K562 (cell line): ENCODE measurements around the gene MTOR. TPM values are rescaled to one million over a fixed set of nuclear protein-coding genes. Genes with fewer than 3 reads are reported as not detected.

Source experiments
- ARNT ChIP-seq, 2 experiments: fragments of 450-650 bp; IDR thresholded peaks; 2 replicates each; pipeline ENCODE4 v1.6.1; 2016; ENCODE audit warnings: mild to moderate bottlenecking in 1 of 2
- ASH1L ChIP-seq: fragments of 450-650 bp; IDR thresholded peaks from 2 replicates; pipeline ENCODE4 v1.6.1; 2018; ENCODE audit warnings: borderline replicate concordance, mild to moderate bottlenecking, low read depth; ENCODE audit not compliant: partially characterized antibody
- ETV6 ChIP-seq, 3 experiments: fragments of 150-350 bp in 1 of 3; sonication (generic) in 1 of 3; formaldehyde crosslinking in 1 of 3; IDR thresholded peaks; 2 replicates each; pipeline versions ENCODE4 v1.6.1 to v1.8.0; 2014 to 2022; ENCODE audit warnings: borderline replicate concordance in 2 of 3, low read depth in 2 of 3, antibody characterized with exemption in 1 of 3, low read length in 1 of 3, mild to moderate bottlenecking in 1 of 3, missing genetic modification reagents in 1 of 3
- HLTF ChIP-seq: fragments of 450-650 bp; IDR thresholded peaks from 2 replicates; pipeline ENCODE4 v1.6.1; 2016
- PCBP1 ChIP-seq: fragments of 200-400 bp; formaldehyde crosslinking; IDR thresholded peaks from 2 replicates; pipeline ENCODE4 v1.6.1; 2018; ENCODE audit warnings: mild to moderate bottlenecking, low read depth, low read length; ENCODE audit not compliant: poor library complexity, severe bottlenecking
- PHTF2 ChIP-seq: fragments of 250-450 bp; sonication (Bioruptor Pico); IDR thresholded peaks from 2 replicates; pipeline ENCODE4 v1.5.0; 2021; ENCODE audit warnings: mild to moderate bottlenecking
- POLR2A ChIP-seq: fragments of 450-650 bp; conservative IDR thresholded peaks from 2 replicates; pipeline ENCODE4 v1.6.1; 2016
- POLR2AphosphoS2 ChIP-seq: IDR thresholded peaks from 2 replicates; pipeline ENCODE4 v1.6.1; 2012; ENCODE audit warnings: low read length, improper control_type of control experiment
- RBM25 ChIP-seq: fragments of 200-400 bp; formaldehyde crosslinking; IDR thresholded peaks from 2 replicates; pipeline ENCODE4 v1.6.1; 2018; ENCODE audit warnings: low read length, low read depth, moderate library complexity; ENCODE audit not compliant: severe bottlenecking
- SIX5 ChIP-seq, 2 experiments: IDR thresholded peaks; 2 replicates each; pipeline ENCODE4 v1.6.1; 2011; ENCODE audit warnings: low read length in 2 of 2, borderline replicate concordance in 1 of 2, low read depth in 1 of 2, mild to moderate bottlenecking in 1 of 2, moderate library complexity in 1 of 2; ENCODE audit not compliant: insufficient read depth in 1 of 2
- SRSF9 ChIP-seq: fragments of 200-400 bp; formaldehyde crosslinking; IDR thresholded peaks from 2 replicates; pipeline ENCODE4 v1.6.1; 2017; ENCODE audit warnings: low read depth, low read length, borderline replicate concordance
- TCF7 ChIP-seq: sonication (generic); IDR thresholded peaks from 2 replicates; pipeline ENCODE4 v1.6.1; 2016; ENCODE audit warnings: antibody characterized with exemption, borderline replicate concordance
- ZNF146 ChIP-seq: IDR thresholded peaks from one replicate; pipeline ENCODE4 v1.6.1; 2018; ENCODE audit warnings: missing compliant biosample characterization; ENCODE audit not compliant: unreplicated experiment
- polyA plus RNA-seq, 8 experiments: library from polyadenylated mRNA; depleted of rRNA in 4 of 8; stranded (reverse) in 5 of 8; unstranded in 3 of 8; fragments of >200 nt; fragmentation: Nextera tagmentation in 2 of 8; fragmentation: Illumina TruSeq in 1 of 8; extraction: Ambion mirVana in 2 of 8; extraction: Trizol in 1 of 8; gene quantifications; 2 replicates each; pipeline versions ENCODE4 v1.2.1 to v1.2.3, GENCODE V29; 2011 to 2014; ENCODE audit warnings: inconsistent platforms in 1 of 8, missing spikeins in 1 of 8
- total RNA-seq, 7 experiments: library from RNA; depleted of rRNA in 6 of 7; stranded (reverse); fragments of >200 nt in 6 of 7; fragmentation: Illumina TruSeq in 2 of 7; extraction: Trizol in 2 of 7; gene quantifications; 2 replicates each; pipeline versions ENCODE4 v1.2.1 to v1.2.3, GENCODE V29; 2011 to 2021; ENCODE audit warnings: low replicate concordance in 1 of 7
- TF ChIP-seq, protein P1 (sequence below): sonication (generic); formaldehyde crosslinking; IDR thresholded peaks from 2 replicates; pipeline ENCODE4 v1.8.1; 2023; ENCODE audit warnings: mild to moderate bottlenecking, missing genetic modification reagents
- TF ChIP-seq, protein P2 (sequence below), 2 experiments: fragments of 450-650 bp; IDR thresholded peaks; 2 replicates each; pipeline ENCODE4 v1.6.1; 2016; ENCODE audit warnings: mild to moderate bottlenecking in 2 of 2, borderline replicate concordance in 1 of 2, low read depth in 1 of 2, moderate library complexity in 1 of 2

The MTOR gene
- total and polyA plus RNA-seq, 9 of the 15 experiments (the other 6 are each of a cell fraction or from before 2014, with no cell fraction given), result 11.4 to 71.4 (median 52.2) TPM

DNA sequence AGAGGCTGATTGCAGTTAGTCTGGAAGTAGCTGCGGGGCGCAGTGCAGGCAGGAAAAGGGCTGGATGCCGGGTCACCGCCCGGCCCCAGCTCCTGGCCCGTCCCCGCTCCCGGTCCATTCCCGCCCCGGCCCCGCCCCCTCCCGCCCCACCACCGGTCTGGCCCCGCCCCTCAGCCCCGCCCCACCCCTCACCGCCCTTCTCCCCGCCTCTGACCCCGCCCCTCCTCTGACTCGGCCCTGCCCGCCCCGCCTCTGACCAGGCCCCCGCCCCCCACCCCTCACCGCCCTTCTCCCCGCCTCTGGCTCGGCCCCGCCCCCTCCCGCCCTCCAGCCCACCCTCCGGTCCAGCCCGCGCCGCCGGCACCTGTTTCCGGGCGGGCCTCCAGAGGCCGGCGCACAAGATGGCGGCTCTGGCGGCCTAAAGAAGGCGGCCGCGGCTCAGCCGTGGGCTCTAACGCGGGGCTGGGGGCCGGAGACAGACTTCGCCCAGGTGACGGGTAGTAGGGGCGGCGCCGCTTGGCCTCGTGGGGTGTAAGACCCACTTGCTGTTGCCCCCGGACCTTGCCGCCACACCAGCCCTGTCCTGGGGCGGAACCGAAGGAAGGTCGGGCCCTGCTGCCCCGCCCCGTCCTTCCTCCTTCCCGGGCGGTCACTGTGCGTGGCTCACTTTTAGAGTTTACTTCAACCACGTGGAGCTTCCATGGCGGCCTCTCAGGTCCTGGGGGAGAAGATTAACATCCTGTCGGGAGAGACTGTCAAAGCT, 10.7 kb upstream of the MTOR start, which contains the start of gene UBIAD1 (continued):
- TF ChIP-seq ETV6 (IDR thresholded peaks at IDR 0.05; ENCODE audit: borderline replicate concordance in 1 of 2, low read depth in 2 of 2, low read length in 1 of 2) (no peak), ETV6 (CRISPR knock-in tag; IDR thresholded peaks at IDR 0.05; ENCODE audit: borderline replicate concordance) (no peak), ZNF146 (CRISPR knock-in tag) (no peak), POLR2AphosphoS2 (no peak), SRSF9 (no peak), PHTF2 (CRISPR knock-in tag) (no peak), RBM25 (no peak), POLR2A (peak; percentile 97), ASH1L (no peak), HLTF (no peak; the same call in 1 of the 2 replicates), TCF7 (no peak), ARNT (IDR thresholded peaks at IDR 0.05) (no peak), SIX5 (IDR thresholded peaks at IDR 0.05; ENCODE audit: borderline replicate concordance in 1 of 2, insufficient read depth in 1 of 2, low read depth in 1 of 2, low read length in 2 of 2) (peak in 1 of 2 experiments; percentile 13; a peak in 1 of 4 replicates), PCBP1 (peak; percentile 87)
- TF ChIP-seq, protein P1, sequence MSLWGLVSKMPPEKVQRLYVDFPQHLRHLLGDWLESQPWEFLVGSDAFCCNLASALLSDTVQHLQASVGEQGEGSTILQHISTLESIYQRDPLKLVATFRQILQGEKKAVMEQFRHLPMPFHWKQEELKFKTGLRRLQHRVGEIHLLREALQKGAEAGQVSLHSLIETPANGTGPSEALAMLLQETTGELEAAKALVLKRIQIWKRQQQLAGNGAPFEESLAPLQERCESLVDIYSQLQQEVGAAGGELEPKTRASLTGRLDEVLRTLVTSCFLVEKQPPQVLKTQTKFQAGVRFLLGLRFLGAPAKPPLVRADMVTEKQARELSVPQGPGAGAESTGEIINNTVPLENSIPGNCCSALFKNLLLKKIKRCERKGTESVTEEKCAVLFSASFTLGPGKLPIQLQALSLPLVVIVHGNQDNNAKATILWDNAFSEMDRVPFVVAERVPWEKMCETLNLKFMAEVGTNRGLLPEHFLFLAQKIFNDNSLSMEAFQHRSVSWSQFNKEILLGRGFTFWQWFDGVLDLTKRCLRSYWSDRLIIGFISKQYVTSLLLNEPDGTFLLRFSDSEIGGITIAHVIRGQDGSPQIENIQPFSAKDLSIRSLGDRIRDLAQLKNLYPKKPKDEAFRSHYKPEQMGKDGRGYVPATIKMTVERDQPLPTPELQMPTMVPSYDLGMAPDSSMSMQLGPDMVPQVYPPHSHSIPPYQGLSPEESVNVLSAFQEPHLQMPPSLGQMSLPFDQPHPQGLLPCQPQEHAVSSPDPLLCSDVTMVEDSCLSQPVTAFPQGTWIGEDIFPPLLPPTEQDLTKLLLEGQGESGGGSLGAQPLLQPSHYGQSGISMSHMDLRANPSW (CRISPR knock-in tag), result 0 out of 2 replicates have a peak, but pooled peaks have one; percentile 67
- TF ChIP-seq, protein P2, sequence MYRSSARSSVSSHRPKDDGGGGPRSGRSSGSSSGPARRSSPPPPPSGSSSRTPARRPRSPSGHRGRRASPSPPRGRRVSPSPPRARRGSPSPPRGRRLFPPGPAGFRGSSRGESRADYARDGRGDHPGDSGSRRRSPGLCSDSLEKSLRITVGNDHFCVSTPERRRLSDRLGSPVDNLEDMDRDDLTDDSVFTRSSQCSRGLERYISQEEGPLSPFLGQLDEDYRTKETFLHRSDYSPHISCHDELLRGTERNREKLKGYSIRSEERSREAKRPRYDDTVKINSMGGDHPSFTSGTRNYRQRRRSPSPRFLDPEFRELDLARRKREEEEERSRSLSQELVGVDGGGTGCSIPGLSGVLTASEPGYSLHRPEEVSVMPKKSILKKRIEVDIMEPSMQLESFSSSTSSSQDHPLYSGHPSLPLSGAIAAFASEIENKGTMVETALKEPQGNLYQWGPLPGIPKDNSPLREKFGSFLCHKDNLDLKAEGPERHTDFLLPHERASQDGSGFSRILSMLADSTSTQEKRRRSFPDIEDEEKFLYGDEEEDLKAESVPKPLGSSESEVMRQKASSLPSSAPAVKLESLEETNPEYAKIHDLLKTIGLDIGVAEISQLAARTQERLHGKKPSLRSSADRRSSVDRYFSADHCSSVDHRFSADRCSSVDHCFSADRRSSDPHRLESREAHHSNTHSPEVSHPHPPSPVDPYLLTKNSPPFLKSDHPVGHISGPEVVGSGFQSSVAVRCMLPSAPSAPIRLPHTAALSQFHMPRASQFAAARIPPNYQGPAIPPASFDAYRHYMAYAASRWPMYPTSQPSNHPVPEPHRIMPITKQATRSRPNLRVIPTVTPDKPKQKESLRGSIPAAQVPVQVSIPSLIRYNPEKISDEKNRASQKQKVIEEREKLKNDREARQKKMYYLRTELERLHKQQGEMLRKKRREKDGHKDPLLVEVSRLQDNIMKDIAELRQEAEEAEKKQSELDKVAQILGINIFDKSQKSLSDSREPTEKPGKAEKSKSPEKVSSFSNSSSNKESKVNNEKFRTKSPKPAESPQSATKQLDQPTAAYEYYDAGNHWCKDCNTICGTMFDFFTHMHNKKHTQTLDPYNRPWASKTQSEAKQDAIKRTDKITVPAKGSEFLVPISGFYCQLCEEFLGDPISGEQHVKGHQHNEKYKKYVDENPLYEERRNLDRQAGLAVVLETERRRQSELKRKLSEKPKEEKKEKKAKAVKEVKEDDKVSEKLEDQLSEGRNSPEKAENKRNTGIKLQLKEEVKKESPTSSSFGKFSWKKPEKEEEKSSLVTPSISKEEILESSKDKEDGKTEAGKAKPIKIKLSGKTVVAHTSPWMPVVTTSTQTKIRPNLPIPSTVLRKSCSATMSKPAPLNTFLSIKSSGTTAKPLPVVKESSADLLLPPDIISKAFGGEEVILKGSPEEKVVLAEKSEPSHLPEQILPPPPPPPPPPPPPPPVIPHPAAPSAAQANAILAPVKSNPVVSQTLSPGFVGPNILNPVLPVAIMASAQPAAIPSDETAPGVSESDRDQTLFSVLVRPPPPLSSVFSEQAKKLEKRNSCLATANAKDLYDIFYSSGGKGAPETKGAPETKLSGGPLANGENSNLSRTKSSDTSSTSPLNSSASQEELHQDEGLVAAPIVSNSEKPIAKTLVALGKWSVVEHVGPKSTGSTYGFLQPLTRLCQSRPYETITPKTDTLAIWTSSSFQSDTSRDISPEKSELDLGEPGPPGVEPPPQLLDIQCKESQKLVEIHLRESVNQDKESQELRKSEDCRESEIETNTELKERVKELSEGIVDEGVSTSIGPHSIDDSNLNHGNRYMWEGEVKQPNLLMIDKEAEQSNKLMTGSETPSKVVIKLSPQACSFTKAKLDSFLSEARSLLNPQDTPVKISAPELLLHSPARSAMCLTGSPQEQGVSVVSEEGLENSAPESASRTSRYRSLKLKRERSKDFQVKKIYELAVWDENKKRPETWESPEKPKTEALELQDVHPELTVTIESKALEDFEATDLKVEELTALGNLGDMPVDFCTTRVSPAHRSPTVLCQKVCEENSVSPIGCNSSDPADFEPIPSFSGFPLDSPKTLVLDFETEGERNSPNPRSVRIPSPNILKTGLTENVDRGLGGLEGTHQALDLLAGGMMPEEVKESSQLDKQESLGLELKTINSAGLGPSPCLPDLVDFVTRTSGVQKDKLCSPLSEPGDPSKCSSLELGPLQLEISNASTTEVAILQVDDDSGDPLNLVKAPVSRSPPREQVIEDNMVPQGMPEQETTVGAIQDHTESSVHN (IDR thresholded peaks at IDR 0.05; ENCODE audit: borderline replicate concordance in 1 of 2, low read depth in 1 of 2), result no peak
